ENCODE measurements around the gene TBC1D10A.

TBC1D10A gene

DNA sequence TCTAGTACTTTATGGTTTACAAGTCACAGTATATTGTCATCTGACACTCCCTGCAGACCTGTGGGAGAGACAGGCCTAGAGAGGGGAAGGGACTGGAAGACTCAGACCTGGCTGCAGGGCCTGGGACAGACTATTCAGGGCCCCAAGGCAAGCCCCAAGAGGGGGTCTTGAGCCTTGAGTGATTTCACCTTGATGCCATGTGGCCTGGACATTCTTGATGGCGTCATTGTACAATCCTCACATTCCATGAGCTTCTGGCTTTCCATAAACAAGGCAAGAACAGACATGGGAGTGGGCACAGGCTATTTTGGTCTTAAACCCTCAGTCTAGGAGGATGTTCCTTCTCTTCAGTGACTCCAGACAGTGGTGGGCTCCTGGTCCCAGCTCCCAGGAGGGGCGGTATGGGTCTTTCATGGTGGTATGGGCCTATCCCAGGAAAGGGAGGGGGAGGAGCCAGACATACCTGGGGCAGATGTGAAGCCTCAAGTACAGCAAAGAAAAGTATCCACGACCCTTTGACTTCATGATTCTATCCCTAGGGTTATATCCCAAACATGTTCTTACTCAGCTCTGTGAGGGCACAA lies 1.8 kb upstream of the TBC1D10A start:
- no peaks in the 10 kb centered on the region for H3K9me3 ChIP-seq (ENCODE audit: control insufficient read depth in 1 of 2, low read length in 2 of 2)
- H3K4me3 ChIP-seq (ENCODE audit: low read depth in 1 of 2, low read length in 2 of 2), result no peak overlapping the region
- no peaks in the 10 kb centered on the region for H3K27me3 ChIP-seq (ENCODE audit: low read depth, low read length)
- peaks cover 18 to 24% of the 10 kb centered on the region in 2 donors for H3K4me1 ChIP-seq (ENCODE audit: control insufficient read depth in 1 of 2, insufficient read depth in 2 of 2, low read length in 2 of 2)
- H3K36me3 ChIP-seq (ENCODE audit: control insufficient read depth in 1 of 2, insufficient read depth in 2 of 2, low read length in 2 of 2), result peaks cover 18 to 19% of the 10 kb centered on the region in 2 donors
- H3K27ac ChIP-seq (ENCODE audit: low read length), result no peak overlapping the region

DNA sequence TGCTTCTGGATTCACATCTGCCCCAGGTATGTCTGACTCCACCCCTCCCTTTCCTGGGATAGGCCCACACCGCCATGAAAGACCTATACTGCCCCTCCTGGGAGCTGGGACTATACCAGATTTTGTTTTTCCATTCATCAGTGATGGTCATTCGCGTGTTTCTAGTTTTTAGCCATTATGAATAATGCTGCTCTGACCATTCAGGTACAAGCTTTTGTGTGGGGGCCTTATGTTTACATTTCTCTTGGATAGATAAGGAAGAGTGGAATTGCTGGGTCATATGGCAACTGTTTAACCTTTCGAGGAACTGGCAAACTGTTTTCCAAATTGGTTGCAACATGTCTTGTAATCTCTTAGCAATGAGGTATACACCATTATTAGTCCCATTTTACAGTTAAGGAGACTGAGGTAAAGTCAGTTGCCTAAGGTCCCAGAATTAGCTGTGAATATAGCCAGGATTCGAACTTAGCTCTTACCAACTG lies 1.2 kb upstream of the TBC1D10A start:
- Histone ChIP-seq H3K9me3 (ENCODE audit: control insufficient read depth in 1 of 2, low read length in 2 of 2) (no peaks in the 10 kb centered on the region), H3K4me3 (ENCODE audit: low read depth in 1 of 2, low read length in 2 of 2) (no peak overlapping the region), H3K27me3 (ENCODE audit: low read depth, low read length) (no peaks in the 10 kb centered on the region), H3K4me1 (ENCODE audit: control insufficient read depth in 1 of 2, insufficient read depth in 2 of 2, low read length in 2 of 2) (peaks cover 18 to 27% of the 10 kb centered on the region in 2 donors), H3K27ac (ENCODE audit: low read length) (peak overlapping the region; percentile 37), H3K36me3 (ENCODE audit: control insufficient read depth in 1 of 2, insufficient read depth in 2 of 2, low read length in 2 of 2) (peaks cover 12% of the 10 kb centered on the region in 2 donors)

DNA sequence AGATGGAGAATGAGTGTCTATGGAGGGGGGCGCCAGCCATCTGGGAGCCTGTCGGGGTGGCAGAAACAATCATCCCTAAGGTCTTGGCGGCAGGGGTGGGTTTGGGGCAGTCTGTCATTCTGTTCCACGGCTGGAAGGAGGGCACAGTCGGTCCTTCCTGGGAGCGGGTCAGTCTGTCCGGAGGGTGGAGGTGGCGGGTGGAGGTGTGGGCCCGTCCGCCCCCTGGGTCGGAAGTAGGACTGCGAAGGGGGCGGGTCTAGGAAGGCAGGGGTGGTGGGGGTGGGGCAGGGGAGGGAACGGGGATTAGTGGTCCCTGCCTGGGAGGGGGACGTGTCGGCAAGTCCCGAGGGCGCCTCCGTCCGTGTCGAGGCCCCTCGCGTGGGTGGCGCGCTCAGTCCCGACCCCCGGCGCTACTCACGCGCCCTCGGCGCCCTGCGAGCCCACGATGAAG lies 461 bp downstream of the TBC1D10A start:
- Histone ChIP-seq H3K27ac (ENCODE audit: low read length) (no peak overlapping the region), H3K9me3 (ENCODE audit: control insufficient read depth in 1 of 2, low read length in 2 of 2) (no peaks in the 10 kb centered on the region), H3K27me3 (ENCODE audit: low read depth, low read length) (no peaks in the 10 kb centered on the region), H3K36me3 (ENCODE audit: control insufficient read depth in 1 of 2, insufficient read depth in 2 of 2, low read length in 2 of 2) (peaks cover 4% of the 10 kb centered on the region in 2 donors), H3K4me3 (ENCODE audit: low read depth in 1 of 2, low read length in 2 of 2) (peak overlapping the region; percentile 71 to 74), H3K4me1 (ENCODE audit: control insufficient read depth in 1 of 2, insufficient read depth in 2 of 2, low read length in 2 of 2) (peaks cover 18 to 33% of the 10 kb centered on the region in 2 donors)

DNA sequence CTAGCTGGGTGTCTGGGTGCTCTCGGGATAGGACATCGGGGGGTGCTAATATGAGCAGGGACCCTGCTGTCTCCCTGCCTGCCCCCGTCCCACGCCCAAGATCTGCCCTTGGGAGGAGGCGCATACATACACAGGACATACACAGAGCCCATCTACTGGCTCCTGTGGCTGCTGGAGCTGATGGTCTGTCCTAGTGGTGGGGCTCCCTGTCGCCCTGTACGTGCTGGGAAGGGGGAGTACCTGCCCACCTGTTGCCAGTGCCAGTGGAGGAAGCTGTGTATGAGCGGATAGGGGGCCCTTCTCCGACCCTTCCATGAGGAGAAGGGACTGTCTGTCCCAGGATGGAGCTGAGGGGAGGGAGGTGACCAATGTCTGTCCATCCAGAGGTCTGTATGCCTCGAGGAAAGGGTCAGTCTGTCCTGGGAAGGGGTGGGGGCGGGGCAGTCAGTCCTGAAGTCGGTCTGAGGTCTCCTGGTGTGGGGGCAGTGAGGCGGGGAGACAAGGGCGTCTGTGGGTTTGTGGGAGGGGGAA lies 952 bp downstream of the TBC1D10A start:
- Histone ChIP-seq H3K9me3 (ENCODE audit: control insufficient read depth in 1 of 2, low read length in 2 of 2) (no peaks in the 10 kb centered on the region), H3K4me1 (ENCODE audit: control insufficient read depth in 1 of 2, insufficient read depth in 2 of 2, low read length in 2 of 2) (peaks cover 18 to 38% of the 10 kb centered on the region in 2 donors), H3K36me3 (ENCODE audit: control insufficient read depth in 1 of 2, insufficient read depth in 2 of 2, low read length in 2 of 2) (peaks cover 2 to 4% of the 10 kb centered on the region in 2 donors), H3K4me3 (ENCODE audit: low read depth in 1 of 2, low read length in 2 of 2) (peak overlapping the region; percentile 71 to 74), H3K27ac (ENCODE audit: low read length) (peak overlapping the region; percentile 80), H3K27me3 (ENCODE audit: low read depth, low read length) (no peaks in the 10 kb centered on the region)

DNA sequence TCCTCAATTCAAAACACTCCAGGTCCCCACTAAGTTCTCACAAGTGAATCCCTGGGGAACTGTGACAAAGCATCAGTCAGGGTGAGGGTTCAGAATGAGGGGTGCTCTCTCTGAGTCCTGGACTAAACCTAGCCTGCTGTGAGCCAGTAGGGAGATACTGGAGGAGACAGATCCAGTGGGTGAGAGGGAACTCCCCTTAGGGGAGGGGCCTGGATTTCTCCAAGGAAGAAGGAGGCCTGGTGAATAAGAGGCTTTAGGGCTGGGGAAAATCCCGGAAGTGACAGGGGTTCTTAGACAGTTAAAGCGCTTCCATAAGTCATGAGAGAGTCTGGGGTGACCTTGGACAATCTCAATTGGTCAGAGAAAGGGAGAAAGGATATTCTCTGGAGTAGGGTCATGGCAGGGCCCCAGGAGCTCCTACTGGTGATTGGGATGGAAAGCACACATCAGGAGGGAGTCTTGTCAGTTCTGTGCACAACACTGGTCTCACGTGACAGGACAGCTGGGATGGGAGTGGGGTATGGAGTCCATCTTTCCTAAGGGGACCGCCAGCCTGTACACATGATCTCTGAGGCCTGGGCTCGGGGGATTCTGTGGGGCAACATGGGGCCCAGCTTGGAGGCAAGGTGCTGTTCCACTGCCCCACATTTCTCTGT lies 1.5 kb downstream of the TBC1D10A start:
- H3K9me3 ChIP-seq (ENCODE audit: control insufficient read depth in 1 of 2, low read length in 2 of 2), result no peaks in the 10 kb centered on the region
- peaks cover 18 to 39% of the 10 kb centered on the region in 2 donors for H3K4me1 ChIP-seq (ENCODE audit: control insufficient read depth in 1 of 2, insufficient read depth in 2 of 2, low read length in 2 of 2)
- H3K27me3 ChIP-seq (ENCODE audit: low read depth, low read length), result no peaks in the 10 kb centered on the region
- peak overlapping the region; percentile 80 for H3K27ac ChIP-seq (ENCODE audit: low read length)
- peaks cover 0 to 4% of the 10 kb centered on the region in 2 donors for H3K36me3 ChIP-seq (ENCODE audit: control insufficient read depth in 1 of 2, insufficient read depth in 2 of 2, low read length in 2 of 2)
- H3K4me3 ChIP-seq (ENCODE audit: low read depth in 1 of 2, low read length in 2 of 2), result peak overlapping the region; percentile 71 to 74

DNA sequence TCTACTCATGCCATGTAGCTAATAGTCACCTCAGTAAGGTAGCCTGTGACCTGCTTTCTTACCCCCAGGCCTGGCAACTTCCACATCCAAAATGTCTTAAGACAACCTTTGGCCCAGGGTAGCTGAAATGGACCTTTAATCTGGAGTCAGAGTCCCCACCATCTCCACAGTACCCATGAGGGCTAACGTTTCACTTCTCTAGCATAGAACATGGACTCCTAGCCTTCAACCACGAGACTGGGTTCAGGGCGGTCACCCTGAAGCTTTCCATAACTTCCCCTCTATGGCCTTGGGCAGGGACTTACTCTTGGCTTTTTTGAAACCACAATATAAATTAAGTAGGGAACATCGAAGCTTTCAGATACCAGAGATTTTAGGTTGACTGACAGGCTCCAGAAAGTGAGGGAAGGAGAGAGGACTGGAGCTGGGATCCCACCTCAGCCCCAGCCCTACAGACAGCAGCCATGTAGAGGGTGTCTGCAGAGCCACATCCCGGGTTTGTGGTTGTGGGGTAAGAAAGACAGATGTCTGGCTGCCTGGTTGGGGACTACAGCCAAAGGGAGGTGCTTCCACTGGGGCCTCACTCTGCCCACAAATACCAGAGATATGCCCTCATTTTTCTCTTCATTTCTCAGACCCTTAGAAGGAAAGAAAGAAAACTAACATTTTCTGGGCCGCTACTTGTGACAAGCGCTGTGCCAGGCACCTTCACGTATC lies 2.6 kb downstream of the TBC1D10A start:
- Histone ChIP-seq H3K4me3 (ENCODE audit: low read depth in 1 of 2, low read length in 2 of 2) (peak overlapping the region; percentile 71 to 74), H3K27ac (ENCODE audit: low read length) (peak overlapping the region; percentile 80), H3K36me3 (ENCODE audit: control insufficient read depth in 1 of 2, insufficient read depth in 2 of 2, low read length in 2 of 2) (peaks cover 0 to 4% of the 10 kb centered on the region in 2 donors), H3K9me3 (ENCODE audit: control insufficient read depth in 1 of 2, low read length in 2 of 2) (no peaks in the 10 kb centered on the region), H3K4me1 (ENCODE audit: control insufficient read depth in 1 of 2, insufficient read depth in 2 of 2, low read length in 2 of 2) (peaks cover 18 to 50% of the 10 kb centered on the region in 2 donors), H3K27me3 (ENCODE audit: low read depth, low read length) (no peaks in the 10 kb centered on the region)

DNA sequence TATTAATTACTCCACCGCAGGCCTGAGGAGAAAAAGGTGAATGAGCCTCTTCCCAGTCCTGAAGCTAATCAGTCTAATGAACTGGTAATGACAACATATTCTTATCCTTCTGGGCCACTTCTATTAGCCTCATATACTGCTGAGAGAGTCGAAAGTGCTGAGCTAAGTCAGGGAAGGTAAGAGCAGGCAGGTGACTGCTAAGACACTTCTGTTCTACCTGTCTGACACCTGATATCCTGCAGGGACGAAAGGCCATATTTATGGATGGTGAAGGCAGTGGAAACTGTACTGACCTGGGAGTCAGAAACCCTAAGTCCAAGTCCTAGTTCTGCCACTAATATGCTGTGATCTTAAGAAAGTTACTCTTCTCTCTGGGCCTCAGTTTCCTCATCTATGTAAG lies 3.5 kb downstream of the TBC1D10A start:
- peaks cover 0 to 4% of the 10 kb centered on the region in 2 donors for H3K36me3 ChIP-seq (ENCODE audit: control insufficient read depth in 1 of 2, insufficient read depth in 2 of 2, low read length in 2 of 2)
- H3K27ac ChIP-seq (ENCODE audit: low read length), result no peak overlapping the region
- H3K4me1 ChIP-seq (ENCODE audit: control insufficient read depth in 1 of 2, insufficient read depth in 2 of 2, low read length in 2 of 2), result peaks cover 18 to 59% of the 10 kb centered on the region in 2 donors
- H3K27me3 ChIP-seq (ENCODE audit: low read depth, low read length), result no peaks in the 10 kb centered on the region
- H3K4me3 ChIP-seq (ENCODE audit: low read depth in 1 of 2, low read length in 2 of 2), result no peak overlapping the region
- H3K9me3 ChIP-seq (ENCODE audit: control insufficient read depth in 1 of 2, low read length in 2 of 2), result no peaks in the 10 kb centered on the region

DNA sequence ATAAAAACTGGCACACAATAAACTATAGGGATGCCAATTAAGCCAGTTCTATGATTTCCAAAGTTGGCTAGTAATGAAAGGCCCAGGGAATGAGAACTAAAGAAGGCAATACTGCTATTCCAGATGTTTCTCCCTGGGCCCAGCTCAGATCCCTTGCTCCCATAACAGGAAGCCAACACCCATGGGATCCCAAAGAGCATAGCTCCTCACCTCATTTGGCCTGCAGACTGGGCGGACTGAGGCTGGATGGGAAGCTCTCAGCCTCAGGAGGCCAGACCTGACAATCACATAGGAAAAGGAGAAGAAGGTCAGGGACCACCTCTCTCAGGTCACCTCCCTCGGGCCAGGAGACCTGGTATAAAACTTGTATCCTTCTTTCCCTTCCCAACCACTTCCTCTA lies 5.3 kb downstream of the TBC1D10A start:
- H3K4me3 ChIP-seq (ENCODE audit: low read depth in 1 of 2, low read length in 2 of 2), result no peak overlapping the region
- H3K27ac ChIP-seq (ENCODE audit: low read length), result no peak overlapping the region
- peaks cover 14 to 65% of the 10 kb centered on the region in 2 donors for H3K4me1 ChIP-seq (ENCODE audit: control insufficient read depth in 1 of 2, insufficient read depth in 2 of 2, low read length in 2 of 2)

DNA sequence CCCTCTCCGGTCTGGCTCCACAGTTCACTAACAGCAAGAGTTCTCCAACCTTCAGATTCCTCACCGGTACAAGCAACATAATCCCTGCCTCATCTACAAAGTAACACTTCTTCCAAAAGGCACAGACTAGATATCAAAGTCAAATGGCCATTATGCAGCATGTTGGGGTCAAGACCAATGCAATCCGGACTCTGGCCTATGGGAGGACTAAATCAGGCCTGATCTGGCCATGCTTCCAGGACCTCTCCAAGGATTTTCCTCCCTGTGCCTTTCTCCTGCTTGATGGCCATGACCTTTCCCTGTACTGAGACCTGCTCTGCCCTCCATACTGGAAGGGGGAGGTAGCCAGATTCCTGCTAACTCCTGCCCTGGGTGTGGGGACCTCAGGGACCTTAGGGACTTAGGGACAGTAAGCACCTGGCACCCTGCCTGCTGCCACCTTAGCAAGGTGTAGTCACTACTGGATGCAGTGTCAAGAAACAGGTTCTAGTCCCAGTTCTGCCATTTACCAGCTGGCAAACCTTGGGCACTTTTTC lies 6.7 kb downstream of the TBC1D10A start:
- H3K36me3 ChIP-seq (ENCODE audit: control insufficient read depth in 1 of 2, insufficient read depth in 2 of 2, low read length in 2 of 2), result peaks cover 0 to 4% of the 10 kb centered on the region in 2 donors
- H3K4me3 ChIP-seq (ENCODE audit: low read depth in 1 of 2, low read length in 2 of 2), result no peak overlapping the region
- no peak overlapping the region for H3K27ac ChIP-seq (ENCODE audit: low read length)
- no peaks in the 10 kb centered on the region for H3K9me3 ChIP-seq (ENCODE audit: control insufficient read depth in 1 of 2, low read length in 2 of 2)
- no peaks in the 10 kb centered on the region for H3K27me3 ChIP-seq (ENCODE audit: low read depth, low read length)
- H3K4me1 ChIP-seq (ENCODE audit: control insufficient read depth in 1 of 2, insufficient read depth in 2 of 2, low read length in 2 of 2), result peaks cover 6 to 64% of the 10 kb centered on the region in 2 donors

More for the DNA sequence above, 5.3 kb downstream of the TBC1D10A start:
- H3K36me3 ChIP-seq (ENCODE audit: control insufficient read depth in 1 of 2, insufficient read depth in 2 of 2, low read length in 2 of 2), result peaks cover 0 to 4% of the 10 kb centered on the region in 2 donors
- no peaks in the 10 kb centered on the region for H3K9me3 ChIP-seq (ENCODE audit: control insufficient read depth in 1 of 2, low read length in 2 of 2)
- no peaks in the 10 kb centered on the region for H3K27me3 ChIP-seq (ENCODE audit: low read depth, low read length)

DNA sequence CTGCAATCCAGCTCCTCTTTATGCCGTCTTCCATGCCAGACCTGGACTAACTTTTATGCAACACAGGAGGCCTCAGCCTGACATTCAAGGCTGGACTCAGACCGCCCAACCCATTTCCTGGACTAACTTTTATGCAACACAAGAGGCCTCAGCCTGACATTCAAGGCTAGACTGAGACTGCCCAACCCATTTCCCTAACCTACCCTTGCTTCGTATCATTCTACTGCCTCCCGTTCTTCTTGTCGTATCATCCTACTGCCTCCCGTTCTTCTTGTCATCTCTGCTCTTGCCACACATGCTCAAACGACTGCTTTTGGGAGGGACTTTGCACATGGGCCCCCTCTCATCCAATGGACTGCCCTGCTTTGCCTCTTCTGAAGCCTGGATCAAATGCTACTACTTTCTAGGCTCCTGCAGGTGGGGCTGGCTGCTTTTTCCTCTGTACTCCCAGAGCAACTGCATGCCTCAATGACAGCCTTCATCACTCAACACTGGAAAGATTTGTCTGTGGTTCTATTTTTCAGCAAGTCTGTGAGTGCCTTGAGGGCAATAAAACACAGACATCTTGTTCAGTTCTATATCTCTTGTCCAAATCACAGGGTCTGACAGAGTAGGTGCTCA lies 7.8 kb downstream of the TBC1D10A start:
- H3K4me1 ChIP-seq (ENCODE audit: control insufficient read depth in 1 of 2, insufficient read depth in 2 of 2, low read length in 2 of 2), result peaks cover 0 to 57% of the 10 kb centered on the region in 2 donors

More for the DNA sequence above, 7.8 kb downstream of the TBC1D10A start:
- H3K9me3 ChIP-seq (ENCODE audit: control insufficient read depth in 1 of 2, low read length in 2 of 2), result no peaks in the 10 kb centered on the region
- no peak overlapping the region for H3K4me3 ChIP-seq (ENCODE audit: low read depth in 1 of 2, low read length in 2 of 2)
- no peaks in the 10 kb centered on the region for H3K27me3 ChIP-seq (ENCODE audit: low read depth, low read length)
- H3K27ac ChIP-seq (ENCODE audit: low read length), result no peak overlapping the region
- H3K36me3 ChIP-seq (ENCODE audit: control insufficient read depth in 1 of 2, insufficient read depth in 2 of 2, low read length in 2 of 2), result peaks cover 0 to 3% of the 10 kb centered on the region in 2 donors

Measured in muscle layer of duodenum (tissue), 2 donors.